PC-3 (cell line): Measurements from ENCODE around the gene SH3GL3.

ENCODE experiments used
- EZH2 ChIP-seq: fragments of 300-600 bp; sonication (generic); IDR thresholded peaks from one replicate; pipeline ENCODE4 v1.6.1; 2017; ENCODE audit warnings: antibody characterized with exemption, mild to moderate bottlenecking, low read length; ENCODE audit not compliant: unreplicated experiment
- EZH2phosphoT487 ChIP-seq: fragments of 300-600 bp; sonication (generic); IDR thresholded peaks from 2 replicates; pipeline ENCODE4 v1.6.1; 2018; ENCODE audit warnings: mild to moderate bottlenecking, antibody characterized with exemption, low read length, borderline replicate concordance
- TF ChIP-seq, protein P1 (sequence below): fragments of 300-600 bp; sonication (generic); conservative IDR thresholded peaks from 2 replicates; pipeline ENCODE4 v1.5.1; 2017; ENCODE audit warnings: antibody characterized with exemption, low read depth, mild to moderate bottlenecking, low read length

DNA sequence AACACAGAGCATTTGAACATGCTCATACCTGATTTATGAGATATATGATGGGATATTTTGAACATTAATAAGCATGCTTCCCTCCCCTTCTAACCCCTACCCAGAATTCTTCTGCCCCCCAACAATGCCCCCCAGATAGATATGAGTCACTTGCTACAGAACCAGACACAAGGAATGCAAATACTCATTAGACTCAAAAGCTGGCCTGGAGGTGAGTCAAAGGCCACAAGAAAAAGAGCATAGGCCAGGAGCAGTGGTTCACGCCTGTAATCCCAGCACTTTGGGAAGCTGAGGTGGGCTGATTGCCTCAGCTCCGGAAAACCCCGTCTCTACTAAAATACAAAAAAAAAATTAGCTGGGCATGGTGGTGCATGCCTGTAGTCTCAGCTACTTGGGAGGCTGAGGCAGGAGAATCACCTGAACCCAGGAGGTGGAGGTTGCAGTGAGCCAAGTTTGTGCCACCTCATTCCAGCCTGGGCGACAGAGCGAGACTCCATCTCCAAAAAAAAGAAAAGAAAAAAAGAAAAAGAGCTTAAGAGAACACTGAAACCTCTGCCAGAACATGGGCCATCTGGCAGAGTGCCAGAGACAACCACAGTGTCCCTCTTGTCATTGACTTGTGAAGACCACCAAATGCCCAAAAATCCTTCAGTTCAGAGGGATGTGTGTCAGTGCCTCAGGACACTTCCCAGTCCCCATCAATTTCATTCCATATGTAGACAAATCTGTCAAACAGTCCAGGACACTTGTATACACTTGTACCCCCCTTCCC lies 3.9 kb upstream of the SH3GL3 start:
- TF ChIP-seq, protein P1, sequence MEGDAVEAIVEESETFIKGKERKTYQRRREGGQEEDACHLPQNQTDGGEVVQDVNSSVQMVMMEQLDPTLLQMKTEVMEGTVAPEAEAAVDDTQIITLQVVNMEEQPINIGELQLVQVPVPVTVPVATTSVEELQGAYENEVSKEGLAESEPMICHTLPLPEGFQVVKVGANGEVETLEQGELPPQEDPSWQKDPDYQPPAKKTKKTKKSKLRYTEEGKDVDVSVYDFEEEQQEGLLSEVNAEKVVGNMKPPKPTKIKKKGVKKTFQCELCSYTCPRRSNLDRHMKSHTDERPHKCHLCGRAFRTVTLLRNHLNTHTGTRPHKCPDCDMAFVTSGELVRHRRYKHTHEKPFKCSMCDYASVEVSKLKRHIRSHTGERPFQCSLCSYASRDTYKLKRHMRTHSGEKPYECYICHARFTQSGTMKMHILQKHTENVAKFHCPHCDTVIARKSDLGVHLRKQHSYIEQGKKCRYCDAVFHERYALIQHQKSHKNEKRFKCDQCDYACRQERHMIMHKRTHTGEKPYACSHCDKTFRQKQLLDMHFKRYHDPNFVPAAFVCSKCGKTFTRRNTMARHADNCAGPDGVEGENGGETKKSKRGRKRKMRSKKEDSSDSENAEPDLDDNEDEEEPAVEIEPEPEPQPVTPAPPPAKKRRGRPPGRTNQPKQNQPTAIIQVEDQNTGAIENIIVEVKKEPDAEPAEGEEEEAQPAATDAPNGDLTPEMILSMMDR: no peak
- TF ChIP-seq EZH2phosphoT487: no peak
- no peak for TF ChIP-seq EZH2
